Muscle of leg (tissue), 16 donors: ENCODE data around the gene SETSIP. TPM values are rescaled to one million over a fixed set of nuclear protein-coding genes. Genes with fewer than 3 reads are reported as not detected.

Source experiments
- DNase-seq: peaks from one replicate; pipeline ENCODE4 v3.0.0; 2013
- H3K27ac ChIP-seq: one replicate; pipeline ENCODE4 v1.5.1; 2013; ENCODE audit warnings: mild to moderate bottlenecking, low read length, control low read depth
- H3K27me3 ChIP-seq: one replicate; pipeline ENCODE4 v1.6.1; 2013; ENCODE audit warnings: low read length; ENCODE audit not compliant: control insufficient read depth, insufficient read depth
- H3K36me3 ChIP-seq: one replicate; pipeline ENCODE4 v1.6.1; 2013; ENCODE audit warnings: low read length; ENCODE audit not compliant: control insufficient read depth, insufficient read depth
- H3K4me1 ChIP-seq: one replicate; pipeline ENCODE4 v1.6.1; 2013; ENCODE audit warnings: low read length; ENCODE audit not compliant: control insufficient read depth, insufficient read depth
- H3K4me3 ChIP-seq: one replicate; pipeline ENCODE4 v1.5.1; 2013; ENCODE audit warnings: low read length, control low read depth
- H3K9me3 ChIP-seq: replicated peaks from 2 replicates; pipeline ENCODE4 v1.6.1; 2013; ENCODE audit warnings: low read depth, low read length; ENCODE audit not compliant: control insufficient read depth
- WGBS: methylation state at CpG from one replicate; pipeline ENCODE4 v1.1.5; 2013; ENCODE audit warnings: missing lambda C conversion rate; ENCODE audit not compliant: insufficient coverage; 5-methylcytosine and 5-hydroxymethylcytosine counted together
- long read RNA-seq, 11 donors: transcript quantifications; one replicate each; lab custom pipeline, GENCODE V29; 2026
- polyA plus RNA-seq, 8 donors: library from polyadenylated mRNA; unstranded; fragments of 120-200 nt; gene quantifications; one replicate each; pipeline versions ENCODE4 v1.2.1 to v1.2.3, GENCODE V29; 2013; ENCODE audit warnings: inconsistent platforms in 1 of 8, low replicate concordance in 1 of 8; ENCODE audit not compliant: insufficient read length in 8 of 8, insufficient read depth in 1 of 8
- total RNA-seq: library from RNA; stranded (reverse); fragments of 120-200 nt; gene quantifications from one replicate; pipeline ENCODE4 v1.2.4, GENCODE V29; 2013

The SETSIP gene, protein sequence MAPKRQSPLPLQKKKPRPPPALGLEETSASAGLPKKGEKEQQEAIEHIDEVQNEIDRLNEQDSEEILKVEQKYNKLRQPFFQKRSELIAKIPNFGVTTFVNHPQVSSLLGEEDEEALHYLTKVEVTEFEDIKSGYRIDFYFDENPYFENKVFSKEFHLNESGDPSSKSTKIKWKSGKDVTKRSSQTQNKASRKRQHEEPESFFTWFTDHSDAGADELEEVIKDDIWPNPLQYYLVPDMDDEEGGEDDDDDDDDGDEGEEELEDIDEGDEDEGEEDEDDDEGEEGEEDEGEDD
- total RNA-seq (0.18 TPM), polyA plus RNA-seq (1 to 10 TPM in 1 of 8 donors, under 1 TPM in 5, not detected in 2; 0.25 to 1.0 (median 0.53) TPM)
- long read RNA-seq, donor 1, result 0 reads
- long read RNA-seq, donor 2, result 0 reads
- long read RNA-seq, donor 3, result 0 reads
- long read RNA-seq, donor 4, result 0 reads
- long read RNA-seq, donor 5, result 0 reads
- long read RNA-seq, donor 6, result 0 reads
- long read RNA-seq, donor 7, result 0 reads
- long read RNA-seq, donor 8, result 0 reads
- long read RNA-seq, donor 9, partial matches to known transcripts, result 0 of 1 reads
- long read RNA-seq, donor 9, other reads (novel, unspliced or antisense), result 0 of 1 reads
- long read RNA-seq, donor 10, result 0 reads
- long read RNA-seq, donor 11, result 0 reads

DNA sequence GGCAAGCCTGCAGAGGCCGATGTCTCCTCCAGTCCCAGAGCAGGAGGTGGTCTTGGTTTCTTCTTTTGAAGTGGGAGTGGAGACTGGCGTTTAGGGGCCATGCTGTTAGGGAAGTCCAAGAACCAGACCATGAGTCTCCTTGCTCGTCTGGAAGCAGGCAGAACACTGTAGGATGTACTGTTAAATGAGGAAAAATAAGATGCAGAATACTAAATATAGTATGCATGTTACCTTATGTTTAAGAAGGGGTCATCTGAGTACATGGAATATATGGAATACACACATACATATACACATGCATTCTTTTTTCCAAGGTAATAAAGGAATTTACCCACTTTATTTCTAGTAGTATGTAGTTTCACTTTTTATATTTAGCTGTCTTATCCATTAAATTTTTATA is at the start of gene SETSIP:
TSS of gene SETSIP (minus strand) at position 101 of the 400 bp plus-strand sequence. CDS start at position 101, 0 bp downstream.
- no peak within 1 kb of the TSS for H3K27ac ChIP-seq
- 33% methylated on average over 1 of the region's 3 CpGs for WGBS
- H3K9me3 ChIP-seq, result no peaks in the 10 kb centered on the region
- no peaks in the 10 kb centered on the region for H3K27me3 ChIP-seq
- H3K36me3 ChIP-seq, result no peaks in the 10 kb centered on the region
- no peak for DNase-seq
- H3K4me1 ChIP-seq, result no peaks in the 10 kb centered on the region
- no peak within 1 kb of the TSS for H3K4me3 ChIP-seq

DNA sequence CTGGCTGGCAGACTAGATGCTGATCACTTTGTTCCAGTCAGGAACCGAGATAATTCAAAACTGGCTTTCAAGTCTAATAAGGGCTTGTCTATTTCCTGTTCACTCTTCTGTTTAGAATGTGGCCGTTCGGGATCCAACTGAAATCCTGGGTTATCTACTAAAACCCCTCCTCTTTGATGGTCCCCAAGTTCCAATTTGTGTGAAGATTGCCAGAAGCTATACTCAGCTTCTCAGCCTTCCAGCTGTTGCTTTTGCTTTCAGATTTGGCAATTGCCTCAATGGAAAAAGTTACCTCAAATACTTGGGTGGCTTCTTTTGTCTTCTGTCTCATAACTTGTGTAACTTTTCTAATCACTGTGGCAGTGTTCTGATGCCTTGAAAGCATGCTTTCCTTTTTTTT is 48.7 kb upstream of the SETSIP start:
- peak; percentile 78 for DNase-seq
- Histone ChIP-seq H3K4me3 (no peak overlapping the region), H3K36me3 (no peaks in the 10 kb centered on the region), H3K27ac (no peak overlapping the region), H3K9me3 (no peaks in the 10 kb centered on the region), H3K4me1 (no peaks in the 10 kb centered on the region), H3K27me3 (no peaks in the 10 kb centered on the region)
- 33% methylated on average over 3 of the region's 3 CpGs for WGBS

DNA sequence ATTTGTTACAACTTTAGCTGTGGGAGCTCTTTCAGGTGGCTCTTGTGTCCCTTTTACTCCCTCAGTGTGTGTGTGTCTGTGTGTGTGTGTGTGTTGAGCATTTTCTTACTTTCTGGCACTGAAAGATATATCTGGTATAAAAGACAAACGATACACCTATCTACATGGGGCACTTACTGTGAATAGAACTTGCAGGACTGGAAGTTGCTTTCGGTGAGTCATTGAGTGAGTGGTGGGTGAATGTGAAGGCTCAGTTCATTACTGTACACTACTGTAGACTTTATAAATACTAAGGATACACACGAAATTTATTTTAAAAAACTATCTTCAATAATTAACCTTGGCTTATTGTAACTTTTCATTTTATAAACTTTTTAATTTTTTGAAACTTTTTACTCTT is 43.6 kb upstream of the SETSIP start:
- Histone ChIP-seq H3K27me3 (no peaks in the 10 kb centered on the region), H3K36me3 (no peaks in the 10 kb centered on the region), H3K4me3 (no peak overlapping the region), H3K27ac (no peak overlapping the region), H3K9me3 (no peaks in the 10 kb centered on the region), H3K4me1 (no peaks in the 10 kb centered on the region)
- no CpG with 5 or more reads among the region's 3 CpGs for WGBS
- DNase-seq, result no peak

DNA sequence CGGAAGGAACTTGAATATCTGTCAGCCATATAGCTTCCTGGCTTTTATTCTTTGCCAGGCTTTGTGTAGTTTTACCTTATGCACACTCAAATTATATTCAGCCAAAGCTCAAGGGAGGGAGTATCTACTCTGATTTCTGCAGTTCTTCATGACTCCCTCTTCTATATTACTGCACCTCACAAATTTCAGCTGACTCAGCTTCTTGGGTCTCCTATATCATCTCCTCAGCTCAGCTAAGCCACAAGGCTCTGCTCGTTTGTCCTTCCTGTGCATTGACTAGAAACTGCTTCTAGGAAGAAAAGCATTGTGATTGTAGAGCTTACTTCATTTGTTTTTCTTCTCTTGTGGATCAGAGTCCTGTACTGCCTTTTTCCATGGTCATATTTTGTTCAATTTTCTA is 42.3 kb upstream of the SETSIP start:
- Histone ChIP-seq H3K36me3 (no peaks in the 10 kb centered on the region), H3K4me1 (no peaks in the 10 kb centered on the region), H3K9me3 (no peaks in the 10 kb centered on the region), H3K4me3 (no peak overlapping the region), H3K27ac (no peak overlapping the region), H3K27me3 (no peaks in the 10 kb centered on the region)
- 0% methylated on average over 1 of the region's 2 CpGs for WGBS
- DNase-seq, result peak; percentile 3

DNA sequence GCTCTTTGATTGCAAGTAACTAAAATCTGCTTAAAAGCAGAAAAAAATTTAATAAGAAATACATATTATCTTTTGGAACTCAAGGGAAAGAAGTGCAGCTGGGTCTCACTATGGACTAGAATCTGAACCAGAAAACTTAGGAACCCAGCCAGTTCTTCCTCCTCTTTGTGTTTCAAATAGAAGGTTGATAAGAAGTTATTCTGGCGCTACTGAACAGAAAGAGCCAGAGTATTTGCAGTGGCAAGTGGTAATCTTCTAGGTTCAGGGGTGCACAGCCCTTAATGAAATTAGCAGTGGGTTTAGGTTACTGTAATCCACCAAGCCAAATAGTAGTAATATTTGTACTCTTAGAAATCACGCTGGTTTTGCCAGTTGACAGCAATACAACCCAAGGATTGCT is 33.4 kb upstream of the SETSIP start:
- Histone ChIP-seq H3K4me3 (no peak overlapping the region), H3K36me3 (peaks cover 2% of the 10 kb centered on the region), H3K27ac (no peak overlapping the region), H3K27me3 (no peaks in the 10 kb centered on the region), H3K4me1 (no peaks in the 10 kb centered on the region), H3K9me3 (no peaks in the 10 kb centered on the region)
- WGBS, result no CpG with 5 or more reads among the region's 2 CpGs
- no peak for DNase-seq

DNA sequence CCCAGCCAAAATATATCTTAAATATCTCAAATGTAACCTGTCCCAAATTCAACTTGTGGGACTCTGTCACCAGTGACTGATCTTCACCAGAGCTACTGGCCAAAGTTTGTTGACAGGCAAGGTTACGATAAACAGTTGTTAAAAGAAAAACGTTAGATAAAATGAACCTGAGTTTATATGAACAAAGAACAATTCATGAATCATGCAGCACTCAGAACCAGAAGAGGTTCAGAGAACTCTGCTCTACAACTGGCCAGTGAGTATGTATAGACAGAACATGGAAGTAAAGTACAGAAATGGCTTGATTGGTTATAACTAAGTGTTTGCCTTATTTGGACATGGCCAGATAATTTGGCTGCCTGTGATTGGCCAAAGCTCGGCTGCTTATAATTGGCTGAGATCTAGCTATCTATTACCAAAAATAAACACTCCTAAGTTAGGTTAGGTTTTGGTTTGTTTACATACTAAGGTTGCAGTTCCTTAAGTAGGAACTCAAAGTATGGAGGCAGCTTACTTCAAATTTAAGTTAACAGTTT is 30.4 kb upstream of the SETSIP start:
- DNase-seq, result no peak
- no peak overlapping the region for H3K4me3 ChIP-seq
- no peaks in the 10 kb centered on the region for H3K4me1 ChIP-seq
- no peaks in the 10 kb centered on the region for H3K9me3 ChIP-seq
- H3K36me3 ChIP-seq, result peaks cover 2% of the 10 kb centered on the region
- H3K27ac ChIP-seq, result no peak overlapping the region
- no peaks in the 10 kb centered on the region for H3K27me3 ChIP-seq
- no CpG with 5 or more reads among the region's 3 CpGs for WGBS

- no peaks in the 10 kb centered on the region for H3K36me3 ChIP-seq
- no peak for DNase-seq
- H3K27me3 ChIP-seq, result no peaks in the 10 kb centered on the region
- no peak overlapping the region for H3K27ac ChIP-seq
- no peaks in the 10 kb centered on the region for H3K9me3 ChIP-seq
- no peaks in the 10 kb centered on the region for H3K4me1 ChIP-seq
- no peak overlapping the region for H3K4me3 ChIP-seq
Observed at GRCh38 chr1:92096317-92096716, 21.1 kb upstream of the SETSIP start.

DNA sequence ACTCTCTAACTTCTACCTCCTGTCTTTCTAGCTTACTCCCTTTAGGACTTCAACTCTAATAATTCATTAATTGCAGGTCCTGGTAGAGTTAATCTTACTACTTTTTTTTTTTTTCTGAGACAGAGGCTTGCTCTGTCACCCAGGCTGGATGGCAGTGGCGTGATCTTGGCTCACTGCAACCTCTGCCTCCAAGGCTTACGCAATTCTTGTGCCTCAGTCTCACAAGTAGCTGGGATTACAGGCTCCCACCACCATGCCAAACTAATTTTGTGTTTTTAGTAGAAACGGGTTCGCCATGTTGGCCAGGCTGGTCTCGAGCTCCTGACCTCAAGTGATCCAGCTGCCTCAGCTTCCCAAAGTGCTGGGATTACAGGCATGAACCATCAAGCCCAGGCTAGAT is 20.7 kb upstream of the SETSIP start:
- DNase-seq, result no peak
- no peak overlapping the region for H3K27ac ChIP-seq
- 92% methylated on average over 5 of the region's 5 CpGs for whole genome bisulfite sequencing
- no peak overlapping the region for H3K4me3 ChIP-seq
- no peaks in the 10 kb centered on the region for H3K36me3 ChIP-seq
- H3K27me3 ChIP-seq, result no peaks in the 10 kb centered on the region
- no peaks in the 10 kb centered on the region for H3K9me3 ChIP-seq
- no peaks in the 10 kb centered on the region for H3K4me1 ChIP-seq

DNA sequence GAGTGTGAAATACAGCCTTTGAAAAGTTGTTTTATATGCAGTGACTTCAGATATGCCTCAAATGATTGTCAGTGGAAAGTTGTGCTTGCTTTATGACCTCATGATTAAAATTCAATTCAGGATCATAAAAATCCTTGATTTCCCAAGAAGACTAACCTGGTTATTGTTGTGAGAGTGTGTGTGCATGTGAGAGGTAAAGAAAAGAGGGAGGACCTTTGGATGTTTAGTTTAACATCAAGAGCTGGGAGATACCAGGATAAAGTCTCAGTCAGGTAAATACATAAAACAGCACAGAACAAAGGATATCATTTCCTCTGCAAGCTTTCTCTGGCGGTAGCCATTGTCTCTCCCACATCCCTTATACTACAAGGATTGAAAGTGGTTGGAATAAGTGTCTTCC is 19.4 kb upstream of the SETSIP start:
- Histone ChIP-seq H3K4me3 (no peak overlapping the region), H3K27ac (no peak overlapping the region), H3K27me3 (no peaks in the 10 kb centered on the region), H3K9me3 (no peaks in the 10 kb centered on the region), H3K4me1 (no peaks in the 10 kb centered on the region), H3K36me3 (no peaks in the 10 kb centered on the region)
- no peak for DNase-seq
- WGBS, result no CpG with 5 or more reads among the region's 1 CpG

GRCh38 chr1:92094090-92094489 is 18.9 kb upstream of the SETSIP start:
- Histone ChIP-seq H3K4me1 (no peaks in the 10 kb centered on the region), H3K36me3 (no peaks in the 10 kb centered on the region), H3K4me3 (no peak overlapping the region), H3K27me3 (no peaks in the 10 kb centered on the region), H3K27ac (no peak overlapping the region), H3K9me3 (no peaks in the 10 kb centered on the region)
- no peak for DNase-seq
- WGBS, result no CpG with 5 or more reads among the region's 2 CpGs
